ENCODE results near the gene TP63.

DNA sequence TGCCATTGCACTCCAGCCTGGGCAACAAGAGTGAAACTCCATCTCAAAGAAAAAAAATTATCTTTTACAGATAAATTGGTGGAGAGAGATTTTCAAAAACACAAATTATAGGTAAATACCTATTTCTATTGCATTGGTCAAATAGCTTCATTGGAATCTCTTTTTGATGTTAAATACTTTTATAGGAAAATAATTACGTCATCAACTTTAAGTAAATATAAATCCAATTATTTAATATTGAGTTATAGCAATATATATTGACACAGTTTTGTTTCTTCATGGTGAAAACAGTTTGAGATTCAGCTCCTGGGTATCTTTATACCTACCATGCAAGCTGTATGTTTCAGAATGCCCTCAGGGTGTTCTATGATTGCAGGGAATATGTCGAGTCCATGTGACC, 172.1 kb downstream of the TP63 start:
- TF ChIP-seq POLR2A (IDR thresholded peaks at IDR 0.05) (no peak), CTCF (IDR thresholded peaks at IDR 0.05) (no peak)
